Testis (tissue), 2 donors: ENCODE measurements around the gene PLN.

Source experiments
- POLR2A ChIP-seq: fragments of 450-650 bp; IDR thresholded peaks from one replicate; pipeline ENCODE4 v1.6.1; 2017; ENCODE audit warnings: antibody characterized with exemption, mild to moderate bottlenecking, moderate library complexity
- TF ChIP-seq, protein P1 (sequence below), 3 experiments: fragments of 450-650 bp in 2 of 3; fragments of 200-600 bp in 1 of 3; sonication (generic) in 1 of 3; IDR thresholded peaks; one replicate each; pipeline ENCODE4 v1.5.1; 2016 to 2019; ENCODE audit warnings: antibody characterized with exemption in 3 of 3, mild to moderate bottlenecking in 2 of 3, moderate library complexity in 1 of 3

DNA sequence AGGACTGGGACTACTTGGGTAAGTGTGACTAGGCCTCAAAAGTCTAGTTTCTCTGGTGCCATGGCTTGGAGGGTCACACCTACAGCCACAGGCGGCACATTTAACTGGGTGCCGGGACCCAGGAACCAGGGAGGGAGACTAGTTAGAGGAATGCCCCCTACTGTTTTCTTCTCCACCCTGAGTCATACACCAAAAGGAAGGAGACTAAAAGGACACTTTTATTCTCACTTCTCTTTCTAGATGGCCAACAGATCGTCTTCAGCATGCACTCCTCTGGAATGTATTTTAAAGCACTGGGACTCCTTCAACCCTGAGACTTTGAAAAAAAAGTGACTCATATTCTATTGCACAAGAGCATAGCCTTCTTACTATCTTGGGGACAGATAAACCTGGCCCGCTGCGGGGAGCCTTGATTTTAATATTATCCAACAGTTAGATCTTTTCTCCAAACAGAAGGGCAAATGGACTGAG, 33.4 kb downstream of the PLN start:
- TF ChIP-seq, protein P1, sequence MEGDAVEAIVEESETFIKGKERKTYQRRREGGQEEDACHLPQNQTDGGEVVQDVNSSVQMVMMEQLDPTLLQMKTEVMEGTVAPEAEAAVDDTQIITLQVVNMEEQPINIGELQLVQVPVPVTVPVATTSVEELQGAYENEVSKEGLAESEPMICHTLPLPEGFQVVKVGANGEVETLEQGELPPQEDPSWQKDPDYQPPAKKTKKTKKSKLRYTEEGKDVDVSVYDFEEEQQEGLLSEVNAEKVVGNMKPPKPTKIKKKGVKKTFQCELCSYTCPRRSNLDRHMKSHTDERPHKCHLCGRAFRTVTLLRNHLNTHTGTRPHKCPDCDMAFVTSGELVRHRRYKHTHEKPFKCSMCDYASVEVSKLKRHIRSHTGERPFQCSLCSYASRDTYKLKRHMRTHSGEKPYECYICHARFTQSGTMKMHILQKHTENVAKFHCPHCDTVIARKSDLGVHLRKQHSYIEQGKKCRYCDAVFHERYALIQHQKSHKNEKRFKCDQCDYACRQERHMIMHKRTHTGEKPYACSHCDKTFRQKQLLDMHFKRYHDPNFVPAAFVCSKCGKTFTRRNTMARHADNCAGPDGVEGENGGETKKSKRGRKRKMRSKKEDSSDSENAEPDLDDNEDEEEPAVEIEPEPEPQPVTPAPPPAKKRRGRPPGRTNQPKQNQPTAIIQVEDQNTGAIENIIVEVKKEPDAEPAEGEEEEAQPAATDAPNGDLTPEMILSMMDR (IDR thresholded peaks at IDR 0.05), result no peak
- no peak for TF ChIP-seq POLR2A
